H9 (cell line): ENCODE data around the gene KCNAB1. TPM values are rescaled to one million over a fixed set of nuclear protein-coding genes. Genes with fewer than 3 reads are reported as not detected.

Source experiments
- DNase-seq: peaks from one replicate; pipeline ENCODE4 v3.0.0-alpha.2; 2017
- H2AFZ ChIP-seq: one replicate; pipeline ENCODE4 v1.6.1; 2013; ENCODE audit warnings: mild to moderate bottlenecking, low read length, control low read depth, moderate library complexity
- H2AK5ac ChIP-seq: 2 replicates; pipeline ENCODE4 v1.6.1; 2013; ENCODE audit warnings: low read length, control low read depth, mixed read lengths; ENCODE audit not compliant: insufficient read length
- H2BK120ac ChIP-seq: one replicate; pipeline ENCODE4 v1.6.1; 2013; ENCODE audit warnings: low read depth, mild to moderate bottlenecking, low read length, control low read depth, inconsistent platforms; ENCODE audit not compliant: poor library complexity, severe bottlenecking
- H2BK12ac ChIP-seq: 2 replicates; pipeline ENCODE4 v1.6.1; 2013; ENCODE audit warnings: low read length, control low read depth, mixed read lengths, low read depth; ENCODE audit not compliant: insufficient read length
- H2BK15ac ChIP-seq: 2 replicates; pipeline ENCODE4 v1.6.1; 2013; ENCODE audit warnings: low read depth, low read length, control low read depth
- H2BK20ac ChIP-seq: one replicate; pipeline ENCODE4 v1.6.1; 2013; ENCODE audit warnings: low read depth, mild to moderate bottlenecking, low read length, control low read depth, inconsistent platforms; ENCODE audit not compliant: poor library complexity, severe bottlenecking
- H2BK5ac ChIP-seq: 2 replicates; pipeline ENCODE4 v1.6.1; 2013; ENCODE audit warnings: low read length, control low read depth, mixed read lengths; ENCODE audit not compliant: insufficient read length
- H3K14ac ChIP-seq: 2 replicates; pipeline ENCODE4 v1.6.1; 2013; ENCODE audit warnings: low read length, control low read depth; ENCODE audit not compliant: insufficient read depth
- H3K18ac ChIP-seq: 2 replicates; pipeline ENCODE4 v1.6.1; 2013; ENCODE audit warnings: low read depth, mild to moderate bottlenecking, mixed read lengths, low read length, control low read depth; ENCODE audit not compliant: insufficient read length
- H3K23ac ChIP-seq: 2 replicates; pipeline ENCODE4 v1.6.1; 2013; ENCODE audit warnings: low read length, control low read depth, mixed read lengths, low read depth; ENCODE audit not compliant: insufficient read length
- H3K23me2 ChIP-seq: 2 replicates; pipeline ENCODE4 v1.6.1; 2013; ENCODE audit warnings: low read depth, mild to moderate bottlenecking, mixed read lengths, low read length, control low read depth; ENCODE audit not compliant: insufficient read length, poor library complexity, severe bottlenecking
- H3K27ac ChIP-seq: 2 replicates; pipeline ENCODE4 v1.5.1; 2013; ENCODE audit warnings: low read length, control low read depth, mixed read lengths, low read depth; ENCODE audit not compliant: insufficient read length
- H3K27me3 ChIP-seq: 2 replicates; pipeline ENCODE4 v1.6.1; 2013; ENCODE audit warnings: low read length, control low read depth, inconsistent platforms; ENCODE audit not compliant: insufficient read depth
- H3K4ac ChIP-seq: 2 replicates; pipeline ENCODE4 v1.6.1; 2013; ENCODE audit warnings: low read depth, mild to moderate bottlenecking, control low read depth, inconsistent platforms, low read length, moderate library complexity
- H3K4me1 ChIP-seq: 2 replicates; pipeline ENCODE4 v1.6.1; 2013; ENCODE audit warnings: low read length, control low read depth, inconsistent platforms; ENCODE audit not compliant: insufficient read depth
- H3K4me2 ChIP-seq: 2 replicates; pipeline ENCODE4 v1.6.1; 2013; ENCODE audit warnings: low read length, control low read depth, mixed read lengths; ENCODE audit not compliant: insufficient read length, insufficient read depth
- H3K56ac ChIP-seq: 2 replicates; pipeline ENCODE4 v1.6.1; 2013; ENCODE audit warnings: low read depth, mild to moderate bottlenecking, mixed read lengths, low read length, control low read depth; ENCODE audit not compliant: insufficient read length
- H3K79me1 ChIP-seq: 2 replicates; pipeline ENCODE4 v1.6.1; 2013; ENCODE audit warnings: low read depth, mild to moderate bottlenecking, moderate library complexity, low read length, control low read depth, inconsistent platforms; ENCODE audit not compliant: insufficient read depth, poor library complexity, severe bottlenecking
- H3K79me2 ChIP-seq: 2 replicates; pipeline ENCODE4 v1.6.1; 2013; ENCODE audit warnings: low read length, control low read depth, inconsistent platforms; ENCODE audit not compliant: insufficient read depth
- H3K9ac ChIP-seq: 2 replicates; pipeline ENCODE4 v1.6.1; 2013; ENCODE audit warnings: low read length, control low read depth, mixed read lengths; ENCODE audit not compliant: insufficient read length; ENCODE audit errors: extremely low read depth
- H3K9me3 ChIP-seq: one replicate; pipeline ENCODE4 v1.6.1; 2013; ENCODE audit warnings: low read depth, low read length, inconsistent platforms; ENCODE audit not compliant: control insufficient read depth
- H3T11ph ChIP-seq: one replicate; pipeline ENCODE4 v1.6.1; 2013; ENCODE audit warnings: mild to moderate bottlenecking, low read length, control low read depth, inconsistent platforms
- H4K20me1 ChIP-seq: one replicate; pipeline ENCODE4 v1.6.1; 2013; ENCODE audit not compliant: control insufficient read depth, insufficient read length, insufficient read depth
- H4K5ac ChIP-seq: 2 replicates; pipeline ENCODE4 v1.6.1; 2013; ENCODE audit warnings: low read depth, mild to moderate bottlenecking, mixed read lengths, low read length, control low read depth; ENCODE audit not compliant: insufficient read length
- H4K8ac ChIP-seq: replicated peaks from 2 replicates; pipeline ENCODE4 v1.6.1; 2013; ENCODE audit warnings: low read length, control low read depth, mixed read lengths, low read depth; ENCODE audit not compliant: insufficient read length
- H4K91ac ChIP-seq: 2 replicates; pipeline ENCODE4 v1.6.1; 2013; ENCODE audit warnings: low read depth, mild to moderate bottlenecking, moderate library complexity, mixed read lengths, low read length, control low read depth; ENCODE audit not compliant: insufficient read length
- H3K27ac Mint-ChIP-seq, 3 experiments: 2 replicates in 2 of 3; 3 replicates in 1 of 3; pipeline ENCODE4 v1.8.0; 2020 to 2021; ENCODE audit warnings: mixed read lengths in 3 of 3, mild to moderate bottlenecking in 1 of 3, moderate library complexity in 1 of 3
- H3K27me3 Mint-ChIP-seq: 2 replicates; pipeline ENCODE4 v1.8.0; 2021; ENCODE audit warnings: low read depth, mild to moderate bottlenecking, moderate library complexity, mixed read lengths
- H3K36me3 Mint-ChIP-seq, 3 experiments: 2 replicates in 2 of 3; 3 replicates in 1 of 3; pipeline ENCODE4 v1.8.0; 2020 to 2021; ENCODE audit warnings: low read depth in 3 of 3, mixed read lengths in 3 of 3; ENCODE audit not compliant: insufficient read depth in 1 of 3
- H3K4me1 Mint-ChIP-seq, 2 experiments: 2 replicates each; pipeline ENCODE4 v1.8.0; 2020; ENCODE audit warnings: mixed read lengths in 2 of 2
- H3K4me3 Mint-ChIP-seq, 2 experiments: 2 replicates in 1 of 2; 3 replicates in 1 of 2; pipeline ENCODE4 v1.8.0; 2020 to 2021; ENCODE audit warnings: mild to moderate bottlenecking in 2 of 2, mixed read lengths in 2 of 2, moderate library complexity in 1 of 2
- H3K9me3 Mint-ChIP-seq, 2 experiments: 2 replicates in 1 of 2; 3 replicates in 1 of 2; pipeline ENCODE4 v1.8.0; 2020; ENCODE audit warnings: mild to moderate bottlenecking in 2 of 2, mixed read lengths in 2 of 2, moderate library complexity in 1 of 2
- WGBS: extraction: QIAGEN DNeasy Blood & Tissue Kit; methylation state at CpG from one replicate; pipeline ENCODE4 v1.1.7; 2013; ENCODE audit warnings: missing lambda C conversion rate, low lambda C conversion rate, mixed read lengths; ENCODE audit not compliant: insufficient read length; ENCODE audit errors: extremely low coverage; 5-methylcytosine and 5-hydroxymethylcytosine counted together
- total RNA-seq: library from RNA; stranded (reverse); gene quantifications from 2 replicates; pipeline ENCODE4 v1.2.1, GENCODE V29; 2021
- TF ChIP-seq, protein P1 (sequence below): fragments of 200-600 bp; sonication (generic); conservative IDR thresholded peaks from 3 replicates; pipeline ENCODE4 v1.8.0; 2021; ENCODE audit warnings: antibody characterized with exemption, mild to moderate bottlenecking

The KCNAB1 gene
- total RNA-seq, 1 experiment from 2014 or later = 3.7 TPM

- Histone ChIP-seq H2BK12ac (no peak overlapping the region), H4K91ac (no peak overlapping the region), H3T11ph (no peak overlapping the region), H3K23ac (no peak overlapping the region), H4K20me1 (no peaks in the 10 kb centered on the region), H3K4ac (no peak overlapping the region), H3K9me3 (no peaks in the 10 kb centered on the region), H2BK15ac (no peak overlapping the region), H3K56ac (no peak overlapping the region), H3K14ac (no peak overlapping the region), H2AFZ (no peak overlapping the region), H3K79me1 (no peaks in the 10 kb centered on the region), H3K4me2 (no peak overlapping the region), H3K79me2 (no peaks in the 10 kb centered on the region), H3K23me2 (no peaks in the 10 kb centered on the region), H3K27me3 (no peaks in the 10 kb centered on the region), H4K8ac (no peak overlapping the region), H3K9ac (no peak overlapping the region), H3K4me1 (no peaks in the 10 kb centered on the region), H3K18ac (no peak overlapping the region), H3K27ac (no peak overlapping the region), H2AK5ac (no peak overlapping the region), H4K5ac (no peak overlapping the region), H2BK120ac (no peak overlapping the region), H2BK5ac (no peak overlapping the region), H2BK20ac (no peak overlapping the region)
- WGBS = no CpG with 5 or more reads among the region's 2 CpGs
- no peak for DNase-seq
- peaks cover 2% of the 10 kb centered on the region; the same call in 1 of the 2 replicates for H3K27me3 Mint-ChIP-seq
- no peaks in the 10 kb centered on the region for H3K36me3 Mint-ChIP-seq
- H3K4me1 Mint-ChIP-seq = no peaks in the 10 kb centered on the region
- TF ChIP-seq, protein P1, sequence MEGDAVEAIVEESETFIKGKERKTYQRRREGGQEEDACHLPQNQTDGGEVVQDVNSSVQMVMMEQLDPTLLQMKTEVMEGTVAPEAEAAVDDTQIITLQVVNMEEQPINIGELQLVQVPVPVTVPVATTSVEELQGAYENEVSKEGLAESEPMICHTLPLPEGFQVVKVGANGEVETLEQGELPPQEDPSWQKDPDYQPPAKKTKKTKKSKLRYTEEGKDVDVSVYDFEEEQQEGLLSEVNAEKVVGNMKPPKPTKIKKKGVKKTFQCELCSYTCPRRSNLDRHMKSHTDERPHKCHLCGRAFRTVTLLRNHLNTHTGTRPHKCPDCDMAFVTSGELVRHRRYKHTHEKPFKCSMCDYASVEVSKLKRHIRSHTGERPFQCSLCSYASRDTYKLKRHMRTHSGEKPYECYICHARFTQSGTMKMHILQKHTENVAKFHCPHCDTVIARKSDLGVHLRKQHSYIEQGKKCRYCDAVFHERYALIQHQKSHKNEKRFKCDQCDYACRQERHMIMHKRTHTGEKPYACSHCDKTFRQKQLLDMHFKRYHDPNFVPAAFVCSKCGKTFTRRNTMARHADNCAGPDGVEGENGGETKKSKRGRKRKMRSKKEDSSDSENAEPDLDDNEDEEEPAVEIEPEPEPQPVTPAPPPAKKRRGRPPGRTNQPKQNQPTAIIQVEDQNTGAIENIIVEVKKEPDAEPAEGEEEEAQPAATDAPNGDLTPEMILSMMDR = no peak
- H3K9me3 Mint-ChIP-seq = no peaks in the 10 kb centered on the region
- H3K4me3 Mint-ChIP-seq = no peak overlapping the region
- H3K27ac Mint-ChIP-seq = no peak overlapping the region
Observed at GRCh38 chr3:156299569-156299968, 179.2 kb downstream of the KCNAB1 start.
